Mesendoderm (in vitro differentiated cells): ENCODE data around the gene RASL10A.

Source experiments
- DNase-seq: peaks from one replicate; pipeline ENCODE4 v3.0.0; 2013
- H2AK5ac ChIP-seq: 2 replicates; pipeline ENCODE4 v1.6.1; 2013; ENCODE audit warnings: low read length, inconsistent platforms
- H2BK120ac ChIP-seq: 2 replicates; pipeline ENCODE4 v1.6.1; 2013; ENCODE audit warnings: low read depth, mild to moderate bottlenecking, low read length, moderate library complexity, mixed read lengths
- H2BK15ac ChIP-seq: replicated peaks from 2 replicates; pipeline ENCODE4 v1.6.1; 2013; ENCODE audit warnings: low read depth, mild to moderate bottlenecking, moderate library complexity
- H2BK5ac ChIP-seq: 2 replicates; pipeline ENCODE4 v1.6.1; 2013; ENCODE audit warnings: low read length, inconsistent platforms
- H3K18ac ChIP-seq: 2 replicates; pipeline ENCODE4 v1.6.1; 2013; ENCODE audit warnings: mild to moderate bottlenecking, low read length, mixed read lengths
- H3K23ac ChIP-seq: one replicate; pipeline ENCODE4 v1.6.1; 2013; ENCODE audit warnings: low read length
- H3K27ac ChIP-seq: 2 replicates; pipeline ENCODE4 v1.5.1; 2013; ENCODE audit warnings: low read depth, mild to moderate bottlenecking, inconsistent platforms, low read length, moderate library complexity
- H3K27me3 ChIP-seq: 2 replicates; pipeline ENCODE4 v1.6.1; 2013; ENCODE audit warnings: low read length, control low read depth, mild to moderate bottlenecking, inconsistent platforms; ENCODE audit not compliant: insufficient read depth, poor library complexity
- H3K36me3 ChIP-seq: 2 replicates; pipeline ENCODE4 v1.6.1; 2013; ENCODE audit warnings: low read length, inconsistent platforms; ENCODE audit not compliant: control insufficient read depth, insufficient read depth
- H3K4ac ChIP-seq: one replicate; pipeline ENCODE4 v1.6.1; 2013; ENCODE audit warnings: low read depth, mild to moderate bottlenecking, low read length, moderate library complexity
- H3K4me1 ChIP-seq: 2 replicates; pipeline ENCODE4 v1.6.1; 2013; ENCODE audit warnings: low read depth, low read length, inconsistent platforms; ENCODE audit not compliant: control insufficient read depth
- H3K4me2 ChIP-seq: 2 replicates; pipeline ENCODE4 v1.6.1; 2013; ENCODE audit warnings: low read length
- H3K4me3 ChIP-seq: 2 replicates; pipeline ENCODE4 v1.5.1; 2013; ENCODE audit warnings: mild to moderate bottlenecking, low read length
- H3K56ac ChIP-seq: one replicate; pipeline ENCODE4 v1.6.1; 2013; ENCODE audit warnings: low read length
- H3K79me1 ChIP-seq: 2 replicates; pipeline ENCODE4 v1.6.1; 2013; ENCODE audit warnings: low read length, inconsistent platforms
- H3K79me2 ChIP-seq: 2 replicates; pipeline ENCODE4 v1.6.1; 2013; ENCODE audit warnings: mild to moderate bottlenecking, low read length; ENCODE audit not compliant: control insufficient read depth, insufficient read depth
- H3K9ac ChIP-seq: 2 replicates; pipeline ENCODE4 v1.6.1; 2013; ENCODE audit warnings: low read length, inconsistent platforms
- H4K5ac ChIP-seq: one replicate; pipeline ENCODE4 v1.6.1; 2013; ENCODE audit warnings: low read length
- H4K8ac ChIP-seq: one replicate; pipeline ENCODE4 v1.6.1; 2013; ENCODE audit warnings: low read depth, mild to moderate bottlenecking, control low read depth, low read length, moderate library complexity
- WGBS: extraction: QIAGEN DNeasy Blood & Tissue Kit; methylation state at CpG from one replicate; pipeline ENCODE4 v1.1.7; 2013; ENCODE audit warnings: low lambda C conversion rate, missing lambda C conversion rate; ENCODE audit not compliant: insufficient coverage; ENCODE audit errors: extremely low coverage; 5-methylcytosine and 5-hydroxymethylcytosine counted together

The RASL10A gene

GRCh38 chr22:29352778-29353177, 37.3 kb upstream of the RASL10A start:
- Histone ChIP-seq H4K8ac (no peak overlapping the region), H3K36me3 (peaks cover 22% of the 10 kb centered on the region), H3K23ac (no peak overlapping the region), H3K4me2 (no peak overlapping the region), H3K4me1 (no peaks in the 10 kb centered on the region), H4K5ac (no peak overlapping the region), H3K27me3 (no peaks in the 10 kb centered on the region), H3K4ac (no peak overlapping the region), H2BK120ac (no peak overlapping the region), H3K79me1 (no peaks in the 10 kb centered on the region), H3K4me3 (no peak overlapping the region), H3K9ac (no peak overlapping the region), H2AK5ac (no peak overlapping the region), H3K27ac (no peak overlapping the region), H3K79me2 (no peaks in the 10 kb centered on the region), H2BK15ac (no peak overlapping the region), H3K56ac (no peak overlapping the region), H3K18ac (no peak overlapping the region), H2BK5ac (no peak overlapping the region)
- no peak for DNase-seq
- WGBS = no CpG with 5 or more reads among the region's 9 CpGs

DNA sequence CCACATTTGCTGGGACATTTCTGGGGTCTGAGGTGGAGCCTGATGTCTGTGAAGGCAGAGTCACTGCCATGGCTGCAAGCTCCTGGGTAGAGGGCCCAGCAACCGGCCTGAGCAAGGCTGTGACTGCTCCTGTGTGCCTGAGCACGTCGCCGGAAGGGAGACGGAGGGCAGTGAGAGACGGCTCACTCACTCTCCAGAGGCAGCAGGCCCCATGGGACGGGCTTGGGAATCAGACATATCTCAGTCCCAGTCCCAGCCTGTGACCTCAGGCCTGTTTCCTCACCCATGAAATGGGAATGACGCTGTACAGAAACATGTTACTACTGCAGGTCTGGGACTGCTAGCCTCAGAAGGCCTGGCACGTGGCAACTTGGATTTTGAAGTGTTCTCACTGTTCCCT, 36.4 kb upstream of the RASL10A start:
- WGBS = no CpG with 5 or more reads among the region's 9 CpGs
- H3K36me3 ChIP-seq = peaks cover 26% of the 10 kb centered on the region

DNA sequence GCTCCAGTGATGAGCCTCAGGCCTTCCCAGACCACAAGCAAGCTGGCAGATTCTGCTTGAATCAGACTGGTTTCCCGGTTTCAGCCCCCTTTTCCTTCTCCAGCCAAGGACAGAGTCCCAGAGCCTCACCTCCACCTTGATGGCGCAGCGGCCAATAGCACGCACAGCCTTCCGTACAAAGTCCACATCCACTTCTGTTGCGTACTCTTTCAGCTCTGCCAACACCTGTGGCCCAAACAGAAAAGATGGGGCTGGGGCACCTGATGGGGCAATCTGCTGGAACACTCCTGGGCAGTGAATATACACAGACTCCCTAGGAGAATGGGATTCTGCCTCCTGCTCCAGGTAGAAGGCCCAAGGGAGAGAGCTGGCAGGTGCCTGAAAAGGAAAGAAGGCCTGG, 35.5 kb upstream of the RASL10A start:
- no CpG with 5 or more reads among the region's 6 CpGs for WGBS
- Histone ChIP-seq H3K79me2 (no peaks in the 10 kb centered on the region), H3K23ac (no peak overlapping the region), H2AK5ac (no peak overlapping the region), H3K4ac (no peak overlapping the region), H3K18ac (no peak overlapping the region), H2BK15ac (no peak overlapping the region), H3K56ac (no peak overlapping the region), H3K27me3 (no peaks in the 10 kb centered on the region), H3K4me3 (no peak overlapping the region), H3K4me1 (no peaks in the 10 kb centered on the region), H2BK5ac (no peak overlapping the region), H3K27ac (no peak overlapping the region), H4K8ac (no peak overlapping the region), H2BK120ac (no peak overlapping the region), H3K79me1 (no peaks in the 10 kb centered on the region), H3K4me2 (no peak overlapping the region), H3K9ac (no peak overlapping the region), H4K5ac (no peak overlapping the region), H3K36me3 (peaks cover 30% of the 10 kb centered on the region)
- DNase-seq = no peak

More for the DNA sequence above, 36.4 kb upstream of the RASL10A start:
- Histone ChIP-seq H3K27me3 (no peaks in the 10 kb centered on the region), H3K79me2 (no peaks in the 10 kb centered on the region), H2BK5ac (no peak overlapping the region), H3K23ac (no peak overlapping the region), H3K4me3 (no peak overlapping the region), H3K56ac (no peak overlapping the region), H3K4ac (no peak overlapping the region), H3K18ac (no peak overlapping the region), H4K8ac (no peak overlapping the region), H2BK15ac (no peak overlapping the region), H2AK5ac (no peak overlapping the region), H3K4me1 (no peaks in the 10 kb centered on the region), H3K79me1 (no peaks in the 10 kb centered on the region), H3K9ac (no peak overlapping the region), H3K27ac (no peak overlapping the region), H4K5ac (no peak overlapping the region), H3K4me2 (no peak overlapping the region), H2BK120ac (no peak overlapping the region)
- DNase-seq = no peak

- no peaks in the 10 kb centered on the region for H3K27me3 ChIP-seq
- H3K4me3 ChIP-seq = no peak overlapping the region
- H2BK120ac ChIP-seq = no peak overlapping the region
- H3K18ac ChIP-seq = no peak overlapping the region
- H3K4ac ChIP-seq = no peak overlapping the region
- H4K5ac ChIP-seq = no peak overlapping the region
- no peaks in the 10 kb centered on the region for H3K4me1 ChIP-seq
- H3K23ac ChIP-seq = no peak overlapping the region
- H2BK5ac ChIP-seq = no peak overlapping the region
- H2BK15ac ChIP-seq = no peak overlapping the region
- peaks cover 26% of the 10 kb centered on the region for H3K36me3 ChIP-seq
- WGBS = no CpG with 5 or more reads among the region's 18 CpGs
- H3K9ac ChIP-seq = no peak overlapping the region
- H2AK5ac ChIP-seq = no peak overlapping the region
- no peaks in the 10 kb centered on the region for H3K79me2 ChIP-seq
- H4K8ac ChIP-seq = no peak overlapping the region
- H3K4me2 ChIP-seq = no peak overlapping the region
- no peak for DNase-seq
- no peaks in the 10 kb centered on the region for H3K79me1 ChIP-seq
- no peak overlapping the region for H3K56ac ChIP-seq
- H3K27ac ChIP-seq = no peak overlapping the region
These were observed 33.5 kb upstream of the RASL10A start for GRCh38 chr22:29348956-29349355.

DNA sequence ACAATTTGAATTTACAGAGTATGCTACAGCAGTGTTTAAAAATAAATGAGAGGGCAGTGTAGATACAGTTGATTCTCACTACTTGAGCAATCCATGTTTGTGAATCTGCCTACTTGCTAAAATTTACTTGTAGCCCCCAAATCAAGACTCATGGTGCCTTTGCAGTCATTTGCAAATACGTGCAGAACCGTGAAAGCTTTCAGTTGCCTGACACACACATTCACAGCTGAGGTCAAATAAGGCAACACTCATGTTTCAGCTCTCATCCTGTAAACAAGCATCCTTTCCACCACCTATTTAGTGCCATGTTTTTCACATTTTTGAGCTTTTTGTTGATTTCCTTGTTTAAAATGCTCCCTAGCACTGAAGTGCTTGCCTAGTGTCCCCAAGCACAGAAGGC, 32.5 kb upstream of the RASL10A start:
- no peak overlapping the region for H4K8ac ChIP-seq
- H3K36me3 ChIP-seq = peaks cover 22% of the 10 kb centered on the region
- no peak overlapping the region for H3K9ac ChIP-seq
- WGBS = no CpG with 5 or more reads among the region's 2 CpGs
- no peak for DNase-seq
- H3K18ac ChIP-seq = no peak overlapping the region
- H2BK5ac ChIP-seq = no peak overlapping the region
- no peaks in the 10 kb centered on the region for H3K79me2 ChIP-seq
- H3K4ac ChIP-seq = no peak overlapping the region
- no peaks in the 10 kb centered on the region for H3K27me3 ChIP-seq
- no peak overlapping the region for H3K27ac ChIP-seq
- H3K4me1 ChIP-seq = no peaks in the 10 kb centered on the region
- no peak overlapping the region for H3K56ac ChIP-seq
- H4K5ac ChIP-seq = no peak overlapping the region
- H2AK5ac ChIP-seq = no peak overlapping the region
- H3K79me1 ChIP-seq = no peaks in the 10 kb centered on the region
- no peak overlapping the region for H3K23ac ChIP-seq
- H2BK15ac ChIP-seq = no peak overlapping the region
- H2BK120ac ChIP-seq = no peak overlapping the region
- H3K4me3 ChIP-seq = no peak overlapping the region
- no peak overlapping the region for H3K4me2 ChIP-seq

GRCh38 chr22:29346659-29347058, 31.2 kb upstream of the RASL10A start:
- no peak overlapping the region for H3K4me2 ChIP-seq
- no peaks in the 10 kb centered on the region for H3K27me3 ChIP-seq
- no peak overlapping the region for H3K18ac ChIP-seq
- no peak overlapping the region for H2AK5ac ChIP-seq
- no peak overlapping the region for H2BK5ac ChIP-seq
- H4K5ac ChIP-seq = no peak overlapping the region
- no peak overlapping the region for H3K23ac ChIP-seq
- no peak overlapping the region for H2BK15ac ChIP-seq
- WGBS = no CpG with 5 or more reads among the region's 4 CpGs
- H3K4me3 ChIP-seq = no peak overlapping the region
- no peak overlapping the region for H4K8ac ChIP-seq
- DNase-seq = no peak
- no peaks in the 10 kb centered on the region for H3K4me1 ChIP-seq
- H3K36me3 ChIP-seq = peaks cover 21% of the 10 kb centered on the region
- no peak overlapping the region for H3K9ac ChIP-seq
- H3K79me1 ChIP-seq = no peaks in the 10 kb centered on the region
- no peak overlapping the region for H2BK120ac ChIP-seq
- H3K79me2 ChIP-seq = no peaks in the 10 kb centered on the region
- H3K56ac ChIP-seq = no peak overlapping the region
- no peak overlapping the region for H3K4ac ChIP-seq
- H3K27ac ChIP-seq = no peak overlapping the region
